GM20000 (cell line): ENCODE data around the gene CDKN1A.
"Not testable (repeated sequence)": the region's sequence is repeated elsewhere in the genome, so short reads cannot be mapped to it uniquely, and the experiment has no call there.

Experiments
- DNase-seq: peaks from one replicate; pipeline ENCODE4 v3.0.0; 2012; ENCODE audit warnings: low spot score
- TF ChIP-seq, protein P1 (sequence below): IDR thresholded peaks from 2 replicates; pipeline ENCODE4 v1.5.1; 2012; ENCODE audit warnings: mild to moderate bottlenecking, control low read depth; ENCODE audit errors: extremely low read depth, missing control alignments

CDKN1A gene

GRCh38 chr6:36722879-36723278 is 44.4 kb downstream of the CDKN1A start:
- TF ChIP-seq, protein P1, sequence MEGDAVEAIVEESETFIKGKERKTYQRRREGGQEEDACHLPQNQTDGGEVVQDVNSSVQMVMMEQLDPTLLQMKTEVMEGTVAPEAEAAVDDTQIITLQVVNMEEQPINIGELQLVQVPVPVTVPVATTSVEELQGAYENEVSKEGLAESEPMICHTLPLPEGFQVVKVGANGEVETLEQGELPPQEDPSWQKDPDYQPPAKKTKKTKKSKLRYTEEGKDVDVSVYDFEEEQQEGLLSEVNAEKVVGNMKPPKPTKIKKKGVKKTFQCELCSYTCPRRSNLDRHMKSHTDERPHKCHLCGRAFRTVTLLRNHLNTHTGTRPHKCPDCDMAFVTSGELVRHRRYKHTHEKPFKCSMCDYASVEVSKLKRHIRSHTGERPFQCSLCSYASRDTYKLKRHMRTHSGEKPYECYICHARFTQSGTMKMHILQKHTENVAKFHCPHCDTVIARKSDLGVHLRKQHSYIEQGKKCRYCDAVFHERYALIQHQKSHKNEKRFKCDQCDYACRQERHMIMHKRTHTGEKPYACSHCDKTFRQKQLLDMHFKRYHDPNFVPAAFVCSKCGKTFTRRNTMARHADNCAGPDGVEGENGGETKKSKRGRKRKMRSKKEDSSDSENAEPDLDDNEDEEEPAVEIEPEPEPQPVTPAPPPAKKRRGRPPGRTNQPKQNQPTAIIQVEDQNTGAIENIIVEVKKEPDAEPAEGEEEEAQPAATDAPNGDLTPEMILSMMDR = no peak
- no peak for DNase-seq

- DNase-seq = not testable (repeated sequence)
These were observed 45.5 kb downstream of the CDKN1A start for GRCh38 chr6:36723992-36724391.

- TF ChIP-seq, protein P1 = peak; percentile 55
- peak; percentile 77 for DNase-seq
These were observed 46.2 kb downstream of the CDKN1A start for GRCh38 chr6:36724514-36725390.

DNA sequence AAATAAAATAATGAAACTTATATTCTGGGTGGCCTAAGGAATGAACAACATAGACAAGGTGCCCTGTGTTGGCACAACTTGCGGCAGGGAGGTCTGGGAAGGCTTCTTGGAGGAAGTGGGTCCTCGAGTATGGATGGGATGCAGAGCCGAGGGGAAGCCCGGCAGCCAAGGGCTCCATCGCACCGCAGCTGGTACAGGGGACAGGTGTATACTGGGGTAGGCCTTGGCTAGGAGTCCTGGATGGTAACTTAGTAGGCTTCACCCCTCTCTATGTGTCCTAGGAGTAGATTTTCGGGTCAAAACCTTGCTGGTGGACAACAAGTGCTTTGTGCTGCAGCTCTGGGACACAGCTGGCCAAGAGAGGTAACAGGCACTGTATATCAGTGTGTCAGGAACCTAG is 47.1 kb downstream of the CDKN1A start:
- no peak for DNase-seq
- TF ChIP-seq, protein P1 = no peak

- TF ChIP-seq, protein P1 = no peak
- DNase-seq = no peak
These were observed 49.0 kb downstream of the CDKN1A start for GRCh38 chr6:36727505-36728021.

DNA sequence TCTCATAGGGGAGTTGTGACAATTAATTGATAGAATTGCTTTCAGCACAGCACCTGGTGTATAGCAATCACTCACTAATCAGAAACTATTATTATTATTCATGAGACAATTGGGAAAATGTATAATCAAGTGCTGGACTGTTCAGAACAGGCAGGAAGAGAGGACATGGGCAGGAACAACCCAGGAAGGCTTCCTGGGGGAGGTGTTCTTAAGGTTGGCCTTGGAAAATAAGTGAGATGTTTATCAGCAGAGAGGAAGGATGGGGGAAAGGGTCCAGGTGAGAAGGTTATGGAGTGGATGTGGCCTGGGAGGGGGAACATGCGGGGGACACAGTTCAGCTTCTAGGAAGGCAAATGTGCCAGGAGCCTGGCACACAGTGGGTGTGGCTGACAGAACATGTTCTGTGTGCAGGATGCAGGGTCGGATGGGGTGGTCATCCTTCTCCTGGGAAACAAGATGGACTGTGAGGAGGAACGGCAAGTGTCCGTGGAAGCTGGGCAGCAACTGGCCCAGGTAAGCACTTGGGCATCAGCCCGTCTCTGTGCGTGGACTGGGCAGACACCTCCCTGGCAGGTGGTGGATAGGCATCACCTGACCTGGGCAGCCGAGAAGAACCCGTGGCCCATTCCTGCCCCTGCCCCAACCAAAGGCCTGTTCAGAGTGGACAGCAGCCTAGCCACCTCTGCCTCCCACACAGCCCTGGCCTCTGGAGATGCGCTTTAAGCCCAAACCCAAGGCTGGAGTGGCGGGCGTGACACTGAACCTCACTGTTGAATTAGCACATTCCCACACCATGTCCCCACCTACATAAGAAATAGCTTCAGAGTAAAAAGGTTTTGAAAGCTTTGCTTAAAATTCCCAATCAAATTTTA is 50.0 kb downstream of the CDKN1A start:
- DNase-seq = no peak
- TF ChIP-seq, protein P1 = no peak

DNA sequence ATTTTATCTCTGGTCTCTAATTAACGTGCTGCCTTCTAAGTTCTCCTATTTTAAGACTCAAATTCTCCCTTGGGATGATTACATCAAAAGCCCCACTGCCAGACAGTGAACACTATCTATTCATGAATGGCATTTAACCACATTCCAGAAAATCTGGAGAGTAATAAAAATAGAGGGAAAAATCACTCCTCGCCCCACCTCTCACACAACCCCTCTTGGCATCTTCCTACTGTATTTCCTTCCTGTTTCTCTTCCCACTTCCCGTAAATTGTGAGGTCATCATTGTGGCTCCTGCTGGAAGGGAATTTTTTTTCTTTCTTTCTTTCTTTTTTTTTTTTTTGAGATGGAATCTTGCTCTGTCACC is 50.6 kb downstream of the CDKN1A start:
- TF ChIP-seq, protein P1 = no peak
- DNase-seq = no peak
